22Rv1 (cell line): ENCODE data around the gene TENT5A.

ENCODE experiments used
- CTCF ChIP-seq: fragments of 450-650 bp; IDR thresholded peaks from 2 replicates; pipeline ENCODE4 v1.5.1; 2017; ENCODE audit warnings: mild to moderate bottlenecking
- ZFX ChIP-seq: fragments of 450-650 bp; IDR thresholded peaks from 2 replicates; pipeline ENCODE4 v1.6.1; 2017; ENCODE audit warnings: antibody characterized with exemption, borderline replicate concordance

GRCh38 chr6:81754906-81755305 lies 2.4 kb upstream of the TENT5A start:
- TF ChIP-seq ZFX (no peak), CTCF (no peak)
